HG03520 (cell line): ENCODE data around the gene MAP1LC3B2.
"Not testable (repeated sequence)": the region's sequence is repeated elsewhere in the genome, so short reads cannot be mapped to it uniquely, and the experiment has no call there.

Source experiments
- ATAC-seq: cut with Tn5 transposase; IDR thresholded peaks from one replicate; pipeline ENCODE4 v1.9.1; 2021; ENCODE audit warnings: mild to moderate bottlenecking, moderate library complexity; ENCODE audit not compliant: unreplicated experiment

MAP1LC3B2 gene

GRCh38 chr12:116556964-116557698 lies 2.0 kb upstream of the MAP1LC3B2 start:
- no peak for ATAC-seq

DNA sequence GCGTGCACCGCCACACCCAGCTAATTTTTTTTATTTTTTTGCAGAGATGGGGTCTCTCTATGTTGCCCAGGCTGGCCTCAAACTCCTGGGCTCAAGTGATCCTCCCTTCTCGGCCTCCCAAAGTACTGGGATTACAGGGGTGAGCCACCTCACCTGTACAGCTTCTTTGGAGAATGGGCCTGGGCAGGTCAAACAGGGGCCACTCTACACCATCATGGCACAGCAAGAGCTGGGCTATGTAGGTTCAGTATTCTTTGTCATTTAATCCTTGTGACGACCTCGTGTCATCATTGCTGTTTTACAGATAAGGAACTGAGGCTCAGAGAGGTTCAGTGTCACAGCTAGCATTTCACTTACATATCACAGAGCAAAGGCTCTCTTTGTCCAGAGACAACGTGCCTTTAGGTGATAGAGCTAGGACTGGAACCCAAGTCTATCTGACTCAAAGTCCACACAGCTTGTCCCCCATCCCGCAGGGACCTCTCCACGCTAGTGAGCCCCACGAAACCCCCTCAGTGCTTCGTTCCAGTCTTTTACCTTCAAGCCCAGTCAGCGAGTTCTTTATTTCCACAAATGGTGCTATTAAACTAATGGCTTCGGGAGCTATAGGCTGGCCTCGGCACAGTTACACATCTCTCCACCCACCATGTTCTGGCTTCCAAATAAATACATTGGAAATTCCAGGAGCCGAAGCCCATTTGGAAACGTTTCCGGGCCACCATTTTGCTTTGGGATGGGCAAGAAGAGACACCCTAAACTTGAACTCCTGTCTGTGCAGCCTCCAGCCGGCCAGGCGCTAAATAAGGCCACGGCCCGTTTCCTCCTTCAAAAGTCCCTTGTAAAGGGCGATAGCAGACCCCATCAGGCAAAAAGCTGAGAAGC lies 660 bp upstream of the MAP1LC3B2 start:
- ATAC-seq = no peak

DNA sequence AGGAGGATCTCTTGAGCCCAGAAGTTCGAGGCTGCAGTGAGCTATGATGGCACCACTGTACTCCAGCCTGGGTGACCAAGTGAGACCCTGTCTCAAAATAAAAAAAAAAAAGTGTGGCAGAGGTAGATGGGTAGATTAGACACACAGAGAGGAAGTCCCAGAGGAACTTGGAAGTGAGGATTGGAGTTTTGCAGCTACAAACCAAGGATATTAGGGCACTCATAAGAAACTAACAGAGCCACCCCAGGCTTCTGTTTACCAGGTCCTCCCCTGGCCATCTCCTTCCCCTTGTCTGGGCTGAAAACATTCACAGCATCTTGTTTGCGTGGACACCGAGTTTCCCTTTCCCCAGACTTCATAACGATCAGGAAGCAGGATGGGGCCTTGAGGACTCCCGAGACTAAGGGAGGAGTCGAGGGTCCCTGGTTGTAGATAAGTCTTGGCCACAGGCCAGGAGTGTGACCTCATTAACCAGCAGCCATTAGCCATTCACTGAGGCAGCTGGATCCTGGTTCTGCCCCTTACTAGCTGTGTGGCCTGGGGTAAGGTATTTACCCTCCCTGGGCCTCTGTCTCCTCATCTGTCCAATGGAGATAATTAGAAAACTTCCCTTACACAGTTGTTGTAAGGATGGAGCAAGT lies 2.1 kb downstream of the MAP1LC3B2 start:
- ATAC-seq = no peak

- ATAC-seq = no peak
These were observed 2.9 kb downstream of the MAP1LC3B2 start for GRCh38 chr12:116562090-116562489.

DNA sequence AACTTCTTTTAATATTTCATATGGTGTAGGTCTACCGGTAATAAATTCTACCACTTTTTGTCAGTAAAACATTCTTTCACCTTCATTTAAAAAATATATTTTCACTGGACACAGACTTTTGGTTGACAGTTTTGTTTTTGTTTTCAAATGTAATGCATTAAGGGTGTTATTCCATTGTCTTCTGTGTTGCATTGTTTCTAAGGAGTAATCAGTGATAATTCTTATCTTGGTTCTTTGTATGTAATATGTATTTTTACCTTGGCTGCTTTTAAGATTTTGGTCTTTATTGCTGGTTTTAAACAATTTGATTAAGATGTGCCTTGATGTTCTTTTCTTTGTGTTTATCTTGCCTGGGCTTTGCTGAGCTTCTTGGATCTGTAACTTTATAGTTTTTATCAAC lies 4.1 kb downstream of the MAP1LC3B2 start:
- ATAC-seq = no peak

GRCh38 chr12:116564080-116564479 lies 4.9 kb downstream of the MAP1LC3B2 start:
- no peak for ATAC-seq

DNA sequence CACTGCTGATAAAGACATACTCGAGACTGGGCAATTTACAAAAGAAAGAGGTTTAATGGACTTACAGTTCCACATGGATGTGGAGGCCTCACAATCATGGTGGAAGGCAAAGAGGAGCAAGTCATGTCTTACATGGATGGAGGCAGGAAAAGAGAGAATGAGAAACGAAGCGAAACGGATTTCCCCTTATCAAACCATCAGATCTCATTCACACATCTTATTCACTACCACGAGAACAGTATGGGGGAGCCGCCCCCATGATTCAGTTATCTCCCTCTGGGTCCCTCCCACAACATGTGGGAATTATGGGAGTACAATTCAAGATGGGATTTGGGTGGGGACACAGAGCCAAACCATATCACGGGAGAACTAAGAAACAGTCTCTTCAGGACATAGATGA lies 6.0 kb downstream of the MAP1LC3B2 start:
- ATAC-seq = not testable (repeated sequence)

DNA sequence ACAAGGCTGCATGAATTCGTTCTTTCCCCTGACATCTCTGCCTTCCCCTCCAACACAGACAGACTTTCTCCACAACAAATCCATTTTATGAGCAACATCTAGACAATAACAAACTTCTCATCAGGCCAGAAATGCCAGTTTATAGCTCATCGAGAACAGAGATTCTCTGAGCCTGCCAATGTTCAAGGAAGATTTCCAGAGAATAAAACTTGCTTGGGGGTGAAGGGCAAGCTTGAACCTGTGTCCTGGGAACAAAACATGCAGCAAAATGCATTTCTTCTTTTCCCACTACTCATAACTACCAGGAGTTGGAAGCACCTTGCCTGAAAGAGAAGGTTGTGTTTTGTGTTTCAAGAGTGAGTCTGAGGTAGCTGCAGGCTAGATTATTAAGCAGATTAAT lies 6.8 kb downstream of the MAP1LC3B2 start:
- no peak for ATAC-seq

DNA sequence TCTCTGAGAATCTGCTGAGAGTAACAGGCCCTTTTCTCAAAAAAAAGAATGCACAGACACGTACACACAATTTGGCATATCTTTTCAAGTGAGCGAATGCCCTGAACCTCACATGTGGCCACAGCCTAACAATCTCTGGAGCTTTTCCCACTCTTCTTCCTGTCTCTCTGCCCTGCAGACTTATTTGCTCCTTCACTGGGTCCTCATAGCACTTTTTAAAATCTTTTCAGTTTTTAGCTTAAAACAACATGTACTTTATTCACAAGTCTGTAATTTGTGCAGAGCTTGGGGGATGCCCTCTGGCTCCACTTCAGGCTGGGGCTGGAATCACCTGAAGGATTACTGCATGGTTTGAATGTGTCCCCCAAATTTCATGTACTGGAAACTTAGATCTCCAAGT lies 9.0 kb downstream of the MAP1LC3B2 start:
- ATAC-seq = no peak

GRCh38 chr12:116571089-116571488 lies 11.9 kb downstream of the MAP1LC3B2 start:
- ATAC-seq = no peak

DNA sequence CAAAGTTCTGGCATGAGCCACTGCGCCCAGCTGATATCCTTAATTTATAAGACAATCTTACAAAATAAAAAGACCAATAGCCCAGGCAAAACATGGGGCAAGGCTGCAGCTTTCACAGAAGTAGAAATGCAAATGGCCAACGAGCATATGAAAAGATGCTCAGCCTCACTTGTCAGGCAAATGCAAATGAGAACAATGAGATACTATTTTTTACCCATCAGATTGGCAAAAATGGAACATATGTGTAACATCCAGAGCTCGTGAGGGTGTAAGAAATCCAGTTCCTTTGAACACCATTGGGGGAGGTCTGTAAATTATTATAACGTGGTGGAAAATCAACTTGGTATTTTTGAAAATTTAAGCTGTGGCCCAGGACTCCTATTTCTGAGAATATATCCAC lies 14.6 kb downstream of the MAP1LC3B2 start:
- no peak for ATAC-seq

GRCh38 chr12:116575754-116576153 lies 16.6 kb downstream of the MAP1LC3B2 start:
- ATAC-seq = not testable (repeated sequence)

- ATAC-seq = no peak
These were observed 18.0 kb downstream of the MAP1LC3B2 start for GRCh38 chr12:116577154-116577561.

GRCh38 chr12:116578051-116578450 lies 18.9 kb downstream of the MAP1LC3B2 start:
- no peak for ATAC-seq

GRCh38 chr12:116582610-116583009 lies 23.4 kb downstream of the MAP1LC3B2 start:
- no peak for ATAC-seq

GRCh38 chr12:116583129-116583694 lies 24.0 kb downstream of the MAP1LC3B2 start:
- no peak for ATAC-seq

DNA sequence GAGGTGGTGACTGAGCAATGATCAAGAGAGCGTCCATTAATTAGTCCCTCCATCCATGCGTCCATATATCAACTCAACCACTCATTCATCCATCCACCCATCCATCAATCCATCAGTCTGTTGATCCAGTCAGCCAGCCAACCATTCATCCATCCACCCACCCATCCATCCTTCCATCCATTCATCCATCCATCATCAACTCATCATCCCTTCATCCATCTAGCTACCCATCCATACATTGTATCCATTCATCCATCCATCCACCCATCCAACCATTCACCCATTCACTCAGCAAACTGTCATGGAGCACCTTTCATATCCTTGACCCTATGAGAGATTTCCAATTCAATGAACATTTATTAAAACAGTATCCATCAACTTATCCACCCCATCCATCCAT lies 28.1 kb downstream of the MAP1LC3B2 start:
- no peak for ATAC-seq

GRCh38 chr12:116588390-116589028 lies 29.3 kb downstream of the MAP1LC3B2 start:
- ATAC-seq = no peak

DNA sequence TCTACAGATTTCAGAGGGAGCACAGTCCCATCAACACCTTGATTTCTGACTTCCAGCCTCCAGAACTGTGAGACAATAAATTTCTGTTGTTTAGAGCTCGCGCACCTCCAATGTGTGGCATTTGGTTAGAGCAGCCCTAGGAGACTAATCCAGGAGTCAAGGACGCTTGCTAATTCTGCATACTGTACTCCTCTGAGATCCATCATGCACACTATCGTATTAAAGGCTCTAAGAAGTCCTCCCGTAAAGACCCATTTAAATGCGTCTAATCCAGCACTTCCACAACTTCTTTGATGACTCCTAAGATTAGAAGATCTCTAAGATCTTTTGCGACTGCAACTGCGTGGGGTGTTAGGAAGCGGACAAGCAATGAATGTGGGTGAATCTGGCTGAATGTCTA lies 30.4 kb downstream of the MAP1LC3B2 start:
- ATAC-seq = no peak

DNA sequence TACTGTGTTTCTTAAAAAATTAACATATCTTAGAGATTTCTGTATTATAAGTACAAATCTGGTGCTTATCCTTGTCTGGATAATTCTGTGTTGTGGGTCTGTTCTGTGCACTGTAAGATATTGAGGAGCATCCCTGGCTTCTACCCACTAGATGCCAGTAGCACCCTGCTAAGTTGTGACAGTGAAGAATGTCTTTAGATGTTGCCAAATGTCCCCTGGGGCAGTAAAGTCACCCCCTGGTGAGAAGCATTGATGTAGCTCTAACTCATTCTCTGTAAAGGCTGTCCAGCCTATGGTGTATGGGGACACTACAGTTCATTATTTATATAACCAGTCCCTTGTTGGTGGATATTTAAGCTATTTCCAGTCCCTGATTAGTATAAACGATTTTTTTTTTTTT lies 31.4 kb downstream of the MAP1LC3B2 start:
- no peak for ATAC-seq
